HEK293 (cell line): Measurements from ENCODE around the gene LRRTM4.

Experiments
- REST ChIP-seq: fragments of 450-650 bp; formaldehyde crosslinking; IDR thresholded peaks from 2 replicates; pipeline ENCODE4 v1.5.1; 2016; ENCODE audit warnings: missing biosample characterization, missing genetic modification characterization
- ZSCAN18 ChIP-seq: fragments of 450-650 bp; formaldehyde crosslinking; IDR thresholded peaks from 2 replicates; pipeline ENCODE4 v1.5.1; 2016; ENCODE audit warnings: missing biosample characterization, missing genetic modification characterization

GRCh38 chr2:76946631-76947145 is 575.5 kb downstream of the LRRTM4 start:
- TF ChIP-seq REST (tag by site-specific recombination) (no peak), ZSCAN18 (tag by site-specific recombination) (no peak)
